Parathyroid adenoma (tissue), 2 donors: Measurements from ENCODE around the gene BCLAF1.

Source experiments
- H2AFZ ChIP-seq: fragments of 300-600 bp; sonication (generic); one replicate; pipeline ENCODE4 v1.7.0; 2017; ENCODE audit warnings: antibody characterized with exemption, mild to moderate bottlenecking
- H3K27ac ChIP-seq: fragments of 300-600 bp; sonication (generic); one replicate; pipeline ENCODE4 v1.7.0; 2017
- H3K27me3 ChIP-seq: fragments of 300-600 bp; sonication (generic); one replicate; pipeline ENCODE4 v1.7.0; 2017; ENCODE audit warnings: low read length; ENCODE audit not compliant: control insufficient read depth, insufficient read depth
- H3K36me3 ChIP-seq: fragments of 300-600 bp; sonication (generic); one replicate; pipeline ENCODE4 v1.7.0; 2017; ENCODE audit warnings: low read length; ENCODE audit not compliant: control insufficient read depth, insufficient read depth
- H3K4me1 ChIP-seq: fragments of 300-600 bp; sonication (generic); one replicate; pipeline ENCODE4 v1.7.0; 2017; ENCODE audit warnings: control low read depth
- H3K4me2 ChIP-seq: fragments of 300-600 bp; sonication (generic); one replicate; pipeline ENCODE4 v1.7.0; 2017; ENCODE audit warnings: low read length
- H3K4me3 ChIP-seq: fragments of 300-600 bp; sonication (generic); one replicate; pipeline ENCODE4 v1.7.0; 2017; ENCODE audit warnings: low read depth, low read length
- H3K79me2 ChIP-seq: fragments of 300-600 bp; sonication (generic); one replicate; pipeline ENCODE4 v1.7.0; 2017; ENCODE audit warnings: control low read depth
- H3K9ac ChIP-seq: fragments of 300-600 bp; sonication (generic); one replicate; pipeline ENCODE4 v1.7.0; 2017; ENCODE audit warnings: mild to moderate bottlenecking
- H3K9me3 ChIP-seq: fragments of 300-600 bp; sonication (generic); one replicate; pipeline ENCODE4 v1.7.0; 2017; ENCODE audit warnings: low read length; ENCODE audit not compliant: control insufficient read depth
- CTCF ChIP-seq: fragments of 300-600 bp; sonication (generic); IDR thresholded peaks from one replicate; pipeline ENCODE4 v1.7.0; 2017; ENCODE audit warnings: antibody characterized with exemption, mild to moderate bottlenecking
- donor health status: primary hyperparathyroidism.

The BCLAF1 gene

GRCh38 chr6:136249811-136250685, 39.6 kb downstream of the BCLAF1 start, which contains the start of gene MTFR2:
TSS of gene MTFR2 (minus strand) at chr6:136250311. CDS start at chr6:136249099, 1,212 bp downstream.
- Histone ChIP-seq H3K36me3 (no peaks in the 10 kb centered on the region), H3K27me3 (no peaks in the 10 kb centered on the region), H3K4me1 (peaks cover 7% of the 10 kb centered on the region), H2AFZ (peak within 1 kb of the TSS; percentile 70), H3K9ac (no peak within 1 kb of the TSS), H3K4me2 (peak within 1 kb of the TSS; percentile 95), H3K4me3 (peak within 1 kb of the TSS; percentile 88), H3K27ac (no peak within 1 kb of the TSS), H3K79me2 (no peaks in the 10 kb centered on the region), H3K9me3 (no peaks in the 10 kb centered on the region)
- TF ChIP-seq CTCF = no peak

GRCh38 chr6:136249336-136249735, 40.3 kb downstream of the BCLAF1 start:
- no peaks in the 10 kb centered on the region for H3K27me3 ChIP-seq
- no peak overlapping the region for H2AFZ ChIP-seq
- no peaks in the 10 kb centered on the region for H3K79me2 ChIP-seq
- TF ChIP-seq CTCF = no peak
- peak overlapping the region; percentile 88 for H3K4me3 ChIP-seq
- H3K9me3 ChIP-seq = no peaks in the 10 kb centered on the region
- peaks cover 7% of the 10 kb centered on the region for H3K4me1 ChIP-seq
- no peak overlapping the region for H3K27ac ChIP-seq
- H3K36me3 ChIP-seq = no peaks in the 10 kb centered on the region
- H3K4me2 ChIP-seq = no peak overlapping the region
- H3K9ac ChIP-seq = no peak overlapping the region

- no peak overlapping the region for H3K4me2 ChIP-seq
- H3K79me2 ChIP-seq = no peaks in the 10 kb centered on the region
- no peaks in the 10 kb centered on the region for H3K27me3 ChIP-seq
- TF ChIP-seq CTCF = no peak
- no peak overlapping the region for H3K9ac ChIP-seq
- no peaks in the 10 kb centered on the region for H3K9me3 ChIP-seq
- no peaks in the 10 kb centered on the region for H3K36me3 ChIP-seq
- H3K4me1 ChIP-seq = no peaks in the 10 kb centered on the region
- H3K27ac ChIP-seq = no peak overlapping the region
- H3K4me3 ChIP-seq = no peak overlapping the region
- no peak overlapping the region for H2AFZ ChIP-seq
Observed at GRCh38 chr6:136244061-136244616, 45.5 kb downstream of the BCLAF1 start.

- Histone ChIP-seq H3K4me3 (no peak overlapping the region), H3K36me3 (no peaks in the 10 kb centered on the region), H3K4me1 (no peaks in the 10 kb centered on the region), H3K79me2 (no peaks in the 10 kb centered on the region), H3K27me3 (no peaks in the 10 kb centered on the region), H3K4me2 (no peak overlapping the region), H3K9me3 (no peaks in the 10 kb centered on the region), H3K9ac (no peak overlapping the region), H3K27ac (no peak overlapping the region), H2AFZ (no peak overlapping the region)
- no peak for TF ChIP-seq CTCF
Observed at GRCh38 chr6:136236466-136237293, 53.0 kb downstream of the BCLAF1 start.
